HG03565 (cell line): ENCODE results near the gene MEIOSIN.

Experiments
- ATAC-seq: cut with Tn5 transposase; IDR thresholded peaks from one replicate; pipeline ENCODE4 v1.9.1; 2021; ENCODE audit warnings: mild to moderate bottlenecking, moderate library complexity; ENCODE audit not compliant: unreplicated experiment

MEIOSIN gene

GRCh38 chr19:45763691-45764294 lies 30.6 kb downstream of the MEIOSIN start:
- ATAC-seq = no peak

GRCh38 chr19:45764475-45764874 lies 31.2 kb downstream of the MEIOSIN start:
- no peak for ATAC-seq

- ATAC-seq = no peak
Measured at GRCh38 chr19:45764945-45765701, 31.9 kb downstream of the MEIOSIN start.

DNA sequence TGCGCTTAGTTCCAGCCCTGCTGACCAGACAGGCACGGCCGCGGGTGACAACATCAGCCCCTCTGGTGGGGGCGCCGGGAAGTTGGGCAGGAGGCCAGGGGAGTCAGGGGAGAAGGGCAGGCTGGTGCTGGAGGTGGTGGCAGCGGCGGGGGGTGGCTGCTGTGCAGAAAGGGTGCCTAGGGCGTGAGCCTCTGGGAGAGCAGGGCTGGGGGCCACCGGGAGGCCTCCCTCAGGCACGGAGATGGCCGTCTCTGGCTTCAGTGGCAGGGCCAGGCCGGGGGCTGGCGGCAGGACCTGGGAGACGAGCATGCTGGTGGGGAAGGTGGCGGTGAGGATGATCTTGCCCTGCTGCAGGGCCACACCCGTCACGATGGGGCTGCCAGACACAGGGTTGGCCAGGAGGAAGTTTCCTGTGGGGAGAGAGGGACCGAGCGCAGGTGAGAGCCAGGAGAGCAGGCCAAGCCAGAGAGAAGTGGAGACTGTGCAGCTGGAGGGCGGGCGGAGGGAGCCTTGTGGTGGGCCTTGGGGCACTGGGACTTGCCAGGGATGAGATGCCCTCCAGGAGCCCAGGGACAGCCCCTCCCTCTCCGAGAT lies 32.6 kb downstream of the MEIOSIN start:
- no peak for ATAC-seq

GRCh38 chr19:45766296-45766868 lies 33.1 kb downstream of the MEIOSIN start:
- ATAC-seq = no peak

GRCh38 chr19:45766869-45767346 lies 33.7 kb downstream of the MEIOSIN start:
- no peak for ATAC-seq

DNA sequence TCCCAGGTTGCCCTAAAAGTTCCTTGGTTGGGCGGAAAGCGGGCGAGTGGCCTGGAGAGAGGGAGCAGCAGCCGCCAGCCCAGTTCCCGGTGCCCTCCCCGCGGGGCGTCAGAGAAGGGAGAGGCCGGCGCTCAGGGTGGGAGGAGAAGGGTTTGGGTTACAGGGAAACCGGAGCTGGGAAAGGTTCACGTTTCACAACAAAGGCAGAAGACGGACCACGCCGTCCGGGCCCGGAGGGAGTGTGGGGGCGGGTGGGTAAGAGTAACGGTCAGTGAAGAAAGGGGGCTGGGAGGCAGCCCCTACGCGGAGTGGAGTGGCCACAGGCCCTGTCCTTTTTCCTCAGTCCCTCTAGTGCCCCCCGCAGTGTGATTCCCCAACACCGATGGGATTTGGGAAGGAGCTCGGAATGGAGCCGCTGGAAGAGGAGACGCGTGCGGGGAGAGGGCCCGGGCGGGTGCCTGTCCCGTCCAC lies 34.2 kb downstream of the MEIOSIN start:
- ATAC-seq = no peak

DNA sequence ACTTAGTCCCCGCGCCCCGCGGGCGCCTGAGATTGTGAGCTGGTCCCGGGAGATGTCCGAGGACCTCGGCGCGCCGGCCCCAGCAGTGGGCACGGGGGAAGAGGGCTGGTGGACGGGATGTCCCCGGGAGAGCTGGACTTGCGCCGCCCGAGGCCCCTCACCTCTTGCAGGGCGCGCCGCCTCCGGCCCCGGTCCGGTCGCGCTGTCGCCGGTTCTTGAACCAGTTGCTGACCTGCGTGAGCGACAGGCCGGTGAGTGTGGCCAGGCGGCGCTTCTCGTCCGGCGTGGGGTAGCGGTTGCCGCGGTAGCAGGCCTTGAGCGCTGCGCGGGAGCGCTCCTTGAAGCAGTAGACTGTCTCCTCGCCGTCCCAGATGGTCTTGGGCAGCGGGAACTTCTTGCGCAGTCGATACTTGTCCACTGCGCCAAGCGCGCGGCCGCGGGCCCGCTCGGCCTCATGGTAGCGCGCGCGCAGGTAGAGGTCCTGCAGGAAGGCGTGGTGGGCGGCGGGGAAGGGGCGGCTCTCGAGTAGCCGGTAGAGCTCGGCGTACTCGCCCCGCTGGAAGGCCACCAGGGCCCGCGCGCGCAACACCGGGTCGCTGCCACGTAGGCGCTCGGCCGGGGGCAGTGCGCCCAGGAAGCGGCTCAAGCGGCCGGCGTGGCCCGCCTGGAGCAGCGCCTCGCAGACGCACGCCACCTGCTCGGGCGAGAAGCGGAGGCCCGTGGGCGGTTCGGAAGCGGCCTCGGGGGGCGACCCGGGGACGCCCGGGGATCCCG lies 34.8 kb downstream of the MEIOSIN start:
- no peak for ATAC-seq

GRCh38 chr19:45768655-45768983 lies 35.4 kb downstream of the MEIOSIN start:
- ATAC-seq = no peak

- ATAC-seq = peak; percentile 49
Measured at GRCh38 chr19:45768984-45769782, 35.9 kb downstream of the MEIOSIN start, which contains the start of gene SIX5. Gene SIX5 (minus strand): TSS chr19:45769252. CDS start chr19:45768844, 408 bp downstream.

DNA sequence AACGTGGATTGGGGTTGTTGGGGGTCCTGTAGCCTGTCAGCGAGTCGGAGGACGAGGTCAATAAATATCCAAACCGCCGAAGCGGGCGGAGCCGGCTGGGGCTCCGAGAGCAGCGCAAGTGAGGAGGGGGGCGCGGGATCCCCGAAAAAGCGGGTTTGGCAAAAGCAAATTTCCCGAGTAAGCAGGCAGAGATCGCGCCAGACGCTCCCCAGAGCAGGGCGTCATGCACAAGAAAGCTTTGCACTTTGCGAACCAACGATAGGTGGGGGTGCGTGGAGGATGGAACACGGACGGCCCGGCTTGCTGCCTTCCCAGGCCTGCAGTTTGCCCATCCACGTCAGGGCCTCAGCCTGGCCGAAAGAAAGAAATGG lies 36.6 kb downstream of the MEIOSIN start:
- ATAC-seq = no peak

DNA sequence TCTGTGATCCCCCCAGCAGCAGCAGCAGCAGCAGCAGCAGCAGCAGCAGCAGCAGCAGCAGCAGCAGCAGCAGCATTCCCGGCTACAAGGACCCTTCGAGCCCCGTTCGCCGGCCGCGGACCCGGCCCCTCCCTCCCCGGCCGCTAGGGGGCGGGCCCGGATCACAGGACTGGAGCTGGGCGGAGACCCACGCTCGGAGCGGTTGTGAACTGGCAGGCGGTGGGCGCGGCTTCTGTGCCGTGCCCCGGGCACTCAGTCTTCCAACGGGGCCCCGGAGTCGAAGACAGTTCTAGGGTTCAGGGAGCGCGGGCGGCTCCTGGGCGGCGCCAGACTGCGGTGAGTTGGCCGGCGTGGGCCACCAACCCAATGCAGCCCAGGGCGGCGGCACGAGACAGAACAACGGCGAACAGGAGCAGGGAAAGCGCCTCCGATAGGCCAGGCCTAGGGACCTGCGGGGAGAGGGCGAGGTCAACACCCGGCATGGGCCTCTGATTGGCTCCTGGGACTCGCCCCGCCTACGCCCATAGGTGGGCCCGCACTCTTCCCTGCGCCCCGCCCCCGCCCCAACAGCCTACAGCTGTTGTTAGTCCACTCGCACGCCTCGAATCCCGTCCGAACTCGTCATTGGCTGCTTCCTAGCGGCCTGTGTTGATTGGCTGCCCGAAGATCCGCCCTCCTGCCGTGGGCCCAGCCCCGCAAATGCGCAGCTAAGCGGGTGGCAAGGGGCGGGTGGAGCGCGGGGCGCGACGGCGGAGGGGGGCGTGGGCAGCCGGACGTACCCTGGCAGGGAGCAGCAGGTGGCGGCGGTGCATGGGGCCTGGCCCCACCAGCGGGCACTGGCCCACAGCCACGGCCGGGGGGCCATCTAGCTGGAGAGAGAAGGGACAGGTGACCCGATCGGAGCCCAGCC lies 37.2 kb downstream of the MEIOSIN start:
- ATAC-seq = no peak

- ATAC-seq = no peak
Measured at GRCh38 chr19:45771311-45771933, 38.2 kb downstream of the MEIOSIN start.

DNA sequence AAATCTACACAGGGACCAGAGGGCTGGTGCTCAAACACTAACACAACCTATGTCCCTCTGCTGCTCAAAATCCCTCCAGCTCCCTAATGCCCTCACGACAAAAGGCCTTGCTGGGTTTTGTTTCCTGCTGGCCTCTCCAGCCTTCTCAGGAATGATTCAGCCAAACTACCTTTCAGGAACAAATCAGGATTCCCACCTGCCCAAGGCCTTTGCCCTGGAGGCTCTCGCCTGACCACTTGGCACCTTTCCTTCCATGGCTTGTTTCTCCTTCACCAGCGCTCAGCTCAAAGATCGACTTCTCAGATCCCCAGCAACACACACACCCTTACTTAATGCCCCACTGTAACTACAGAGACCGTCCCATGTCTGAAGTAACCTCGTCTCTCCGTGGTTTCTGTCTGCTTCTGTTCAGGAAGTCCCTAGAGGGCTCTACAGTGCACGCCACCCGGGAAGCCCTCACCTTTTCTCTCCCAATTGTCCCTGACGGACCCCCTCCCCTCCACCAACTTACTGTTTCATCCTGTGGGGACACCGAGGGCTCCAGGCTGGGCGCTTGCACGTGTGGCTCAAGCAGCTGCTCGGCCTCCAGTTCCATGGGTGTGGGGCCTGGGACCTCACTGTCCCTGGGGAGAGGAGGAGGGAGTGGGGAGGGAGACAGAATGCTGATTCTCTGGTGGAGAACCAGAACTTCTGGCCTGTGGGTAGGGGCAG lies 39.0 kb downstream of the MEIOSIN start:
- ATAC-seq = no peak

DNA sequence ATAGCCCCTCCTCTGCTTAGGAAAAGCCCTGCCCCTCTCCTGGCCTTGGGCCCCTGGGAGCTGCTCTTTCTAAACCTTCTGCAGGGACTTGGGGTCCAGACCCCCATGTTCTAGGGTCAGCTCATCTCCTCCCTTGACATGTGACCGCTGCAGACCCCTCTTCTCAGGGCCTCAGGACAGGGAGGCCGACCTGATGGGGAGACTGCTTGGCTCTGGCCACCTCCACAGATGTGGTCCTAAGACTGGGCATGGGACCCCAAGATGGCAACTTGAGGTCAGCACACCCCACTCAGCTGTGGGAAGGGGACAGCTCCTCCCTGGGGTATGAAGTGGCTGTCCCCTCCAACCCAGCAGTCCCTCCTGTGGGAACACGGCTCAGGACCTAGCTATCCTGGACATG lies 39.7 kb downstream of the MEIOSIN start:
- ATAC-seq = no peak

- ATAC-seq = no peak
Measured at GRCh38 chr19:45773384-45773783, 40.1 kb downstream of the MEIOSIN start.

DNA sequence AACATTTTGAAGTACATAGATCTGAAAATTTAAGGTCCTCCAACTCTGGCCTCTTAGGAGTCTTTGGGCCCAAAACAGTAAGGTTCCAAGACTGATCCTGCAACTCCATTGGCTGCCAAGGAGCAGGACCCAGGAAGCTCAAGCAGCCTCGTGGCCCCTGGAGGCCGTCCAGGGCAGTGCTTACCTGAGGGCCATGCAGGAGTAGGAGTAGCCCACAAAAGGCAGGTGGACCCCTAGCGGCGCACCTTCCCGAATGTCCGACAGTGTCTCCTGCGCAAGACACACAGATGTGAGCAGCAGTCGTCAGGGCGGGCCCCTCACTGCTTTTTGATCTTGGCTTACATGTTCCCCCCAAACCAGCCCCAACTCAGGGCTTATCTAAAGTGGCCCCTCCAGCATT lies 41.5 kb downstream of the MEIOSIN start:
- ATAC-seq = no peak

GRCh38 chr19:45777395-45777961 lies 44.2 kb downstream of the MEIOSIN start:
- ATAC-seq = no peak
